SK-N-SH (cell line): ENCODE data around the gene TIMP2. TPM values are rescaled to one million over a fixed set of nuclear protein-coding genes. Genes with fewer than 3 reads are reported as not detected.

Source experiments
- CTCF ChIA-PET: fragments of 300-600, 350-600 bp; formaldehyde crosslinking; extraction: SDS; loops from one replicate; lab custom pipeline; 2021; lab: Yijun Ruan, JAX
- POLR2A ChIA-PET: fragments of 350-600 bp; sonication (Branson Sonifier 250); formaldehyde crosslinking; extraction: SDS; loops from one replicate; lab custom pipeline; 2020; ENCODE audit warnings: antibody characterized with exemption, inconsistent platforms; lab: Yijun Ruan, JAX
- DNase-seq: peaks from one replicate; pipeline ENCODE4 v3.0.0; 2012
- H2AFZ ChIP-seq: fragments of 200-600 bp; sonication (generic); 2 replicates; pipeline ENCODE4 v1.8.1; 2016; ENCODE audit warnings: antibody characterized with exemption, mild to moderate bottlenecking, low read depth
- H3F3A ChIP-seq: fragments of 200-600 bp; sonication (generic); replicated peaks from 2 replicates; pipeline ENCODE3; 2016; ENCODE audit warnings: antibody characterized with exemption, mild to moderate bottlenecking; ENCODE audit not compliant: insufficient read depth
- H3K27ac ChIP-seq, 2 experiments: fragments of 200-500 bp in 1 of 2; fragments of 200-600 bp in 1 of 2; sonication (Bioruptor generic) in 1 of 2; sonication (generic), shearing (Covaris generic) in 1 of 2; 2 replicates each; pipeline versions ENCODE4 v1.5.1 to v1.6.1; 2014 to 2016; ENCODE audit warnings: low read depth in 2 of 2, inconsistent platforms in 1 of 2, low read length in 1 of 2, mild to moderate bottlenecking in 1 of 2, mixed read lengths in 1 of 2
- H3K27me3 ChIP-seq: fragments of 200-600 bp; sonication (generic), shearing (Covaris generic); 2 replicates; pipeline ENCODE4 v1.6.1; 2016; ENCODE audit warnings: mixed run types; ENCODE audit not compliant: insufficient read depth
- H3K36me3 ChIP-seq, 2 experiments: fragments of 200-500 bp in 1 of 2; fragments of 200-600 bp in 1 of 2; sonication (Bioruptor generic) in 1 of 2; sonication (generic) in 1 of 2; replicated peaks in 1 of 2; 2 replicates each; pipeline versions ENCODE3 to v1.5.1; 2014 to 2016; ENCODE audit warnings: low read length in 1 of 2, mild to moderate bottlenecking in 1 of 2; ENCODE audit not compliant: insufficient read depth in 2 of 2, control insufficient read depth in 1 of 2
- H3K4me1 ChIP-seq, 2 experiments: fragments of 200-500 bp in 1 of 2; fragments of 200-600 bp in 1 of 2; sonication (Bioruptor generic) in 1 of 2; sonication (generic), shearing (Covaris generic) in 1 of 2; 2 replicates each; pipeline versions ENCODE4 v1.5.1 to v1.6.1; 2014 to 2016; ENCODE audit warnings: low read depth in 1 of 2, low read length in 1 of 2, mixed run types in 1 of 2; ENCODE audit not compliant: insufficient read depth in 2 of 2, control insufficient read depth in 1 of 2
- H3K4me2 ChIP-seq: fragments of 200-600 bp; sonication (generic), shearing (Covaris generic); 2 replicates; pipeline ENCODE4 v1.6.1; 2017; ENCODE audit warnings: mixed run types
- H3K4me3 ChIP-seq, 2 experiments: fragments of 200-500 bp in 1 of 2; fragments of 200-600 bp in 1 of 2; sonication (Bioruptor generic) in 1 of 2; sonication (generic), shearing (Covaris generic) in 1 of 2; 2 replicates each; pipeline versions ENCODE4 v1.5.1 to v1.8.1; 2014 to 2016; ENCODE audit warnings: low read depth in 2 of 2, inconsistent platforms in 1 of 2, low read length in 1 of 2, mild to moderate bottlenecking in 1 of 2, mixed read lengths in 1 of 2, moderate library complexity in 1 of 2
- H3K79me2 ChIP-seq: fragments of 200-600 bp; sonication (generic); 2 replicates; pipeline ENCODE4 v1.8.1; 2017; ENCODE audit warnings: mild to moderate bottlenecking; ENCODE audit not compliant: insufficient read depth
- H3K9ac ChIP-seq: fragments of 200-600 bp; sonication (generic); 2 replicates; pipeline ENCODE4 v1.6.1; 2017; ENCODE audit warnings: mixed run types
- H3K9me2 ChIP-seq: fragments of 200-600 bp; sonication (generic); 2 replicates; pipeline ENCODE4 v1.6.1; 2017; ENCODE audit warnings: mixed run types
- H3K9me3 ChIP-seq: fragments of 200-600 bp; sonication (generic); 2 replicates; pipeline ENCODE4 v1.6.1; 2017; ENCODE audit warnings: mixed run types, mild to moderate bottlenecking, moderate library complexity
- H4K20me1 ChIP-seq: fragments of 200-600 bp; sonication (generic); 2 replicates; pipeline ENCODE4 v1.6.1; 2017; ENCODE audit warnings: mild to moderate bottlenecking, mixed run types; ENCODE audit not compliant: insufficient read depth
- ELF1 ChIP-seq: IDR thresholded peaks from 2 replicates; pipeline ENCODE4 v1.4.0; 2012
- EP300 ChIP-seq, 2 experiments: IDR thresholded peaks; 2 replicates each; pipeline versions ENCODE4 v1.4.0 to v1.6.1; 2012; ENCODE audit warnings: borderline replicate concordance in 1 of 2, low read depth in 1 of 2, low read length in 1 of 2
- FOSL2 ChIP-seq: IDR thresholded peaks from 2 replicates; pipeline ENCODE4 v1.4.0; 2012; ENCODE audit warnings: low read depth, mild to moderate bottlenecking, moderate library complexity, borderline replicate concordance
- MXI1 ChIP-seq: IDR thresholded peaks from 2 replicates; pipeline ENCODE4 v1.6.1; 2012; ENCODE audit warnings: mild to moderate bottlenecking, low read depth, low read length, improper control_type of control experiment
- NFIC ChIP-seq: IDR thresholded peaks from 2 replicates; pipeline ENCODE4 v1.4.0; 2012; ENCODE audit warnings: borderline replicate concordance
- NRF1 ChIP-seq: IDR thresholded peaks from 2 replicates; pipeline ENCODE4 v1.6.1; 2012; ENCODE audit warnings: low read depth, mild to moderate bottlenecking, low read length
- POLR2AphosphoS5 ChIP-seq: IDR thresholded peaks from 2 replicates; pipeline ENCODE4 v1.6.1; 2012; ENCODE audit warnings: low read depth, low read length
- RAD21 ChIP-seq: IDR thresholded peaks from 2 replicates; pipeline ENCODE4 v1.6.1; 2012; ENCODE audit warnings: mild to moderate bottlenecking, low read length
- SIN3A ChIP-seq: IDR thresholded peaks from 2 replicates; pipeline ENCODE4 v1.6.1; 2012; ENCODE audit warnings: low read depth, mild to moderate bottlenecking, low read length, moderate library complexity, borderline replicate concordance
- TAF1 ChIP-seq: IDR thresholded peaks from 2 replicates; pipeline ENCODE4 v1.6.1; 2012; ENCODE audit warnings: low read depth, mild to moderate bottlenecking, low read length, moderate library complexity, borderline replicate concordance
- TCF12 ChIP-seq: IDR thresholded peaks from 2 replicates; pipeline ENCODE4 v1.4.0; 2012
- USF1 ChIP-seq: IDR thresholded peaks from 2 replicates; pipeline ENCODE4 v1.4.0; 2012; ENCODE audit warnings: low read depth, borderline replicate concordance
- WGBS: methylation state at CpG from one replicate; pipeline ENCODE4 v1.1.6; 2017; ENCODE audit warnings: low lambda C conversion rate; 5-methylcytosine and 5-hydroxymethylcytosine counted together
- polyA plus RNA-seq, 3 experiments: library from polyadenylated mRNA; depleted of rRNA; stranded (reverse); fragments of >200 nt; gene quantifications; 2 replicates each; pipeline ENCODE4 v1.2.3, GENCODE V29; 2012

The TIMP2 gene
- polyA plus RNA-seq, 1 of the 3 experiments (the other 2 are of a cell fraction), result 441 TPM

GRCh38 chr17:78804777-78805176, 120.4 kb downstream of the TIMP2 start:
- WGBS, result 94% methylated on average over 11 of the region's 11 CpGs
- H2AFZ ChIP-seq, result no peak overlapping the region
- DNase-seq, result no peak
- H3K9ac ChIP-seq, result no peak overlapping the region
- peaks cover 49% of the 10 kb centered on the region; the same call in 1 of the 2 replicates for H3K79me2 ChIP-seq
- peaks cover 66 to 73% of the 10 kb centered on the region in 2 experiments for H3K36me3 ChIP-seq
- no peaks in the 10 kb centered on the region for H3K4me1 ChIP-seq
- CTCF ChIA-PET, result interaction anchor here (0.7 to 2.2 kb wide), 5 partner anchors 18 to 589 kb away, joined by 3 to 8 read pairs (median 5); no protein-coding TSS in a partner anchor
- TF ChIP-seq TCF12, result no peak
- TF ChIP-seq RAD21, result no peak
- no peak for TF ChIP-seq EP300 (IDR thresholded peaks at IDR 0.05; ENCODE audit: borderline replicate concordance in 1 of 2, low read depth in 1 of 2, low read length in 1 of 2)
- no peak for TF ChIP-seq FOSL2
- no peak for TF ChIP-seq SIN3A
- TF ChIP-seq POLR2AphosphoS5, result no peak
- no peak for TF ChIP-seq NFIC
- no peak for TF ChIP-seq ELF1
- no peak for TF ChIP-seq NRF1
- TF ChIP-seq USF1, result no peak
- no peak for TF ChIP-seq MXI1
- TF ChIP-seq, all 33 proteins: peak for 0
- Histone ChIP-seq H3F3A (no peaks in the 10 kb centered on the region), H3K27ac (no peak overlapping the region), H3K4me2 (no peak overlapping the region), H3K27me3 (no peaks in the 10 kb centered on the region), H4K20me1 (peaks cover 9% of the 10 kb centered on the region), H3K4me3 (no peak overlapping the region), H3K9me3 (no peaks in the 10 kb centered on the region), H3K9me2 (no peaks in the 10 kb centered on the region)
- POLR2A ChIA-PET, result no interaction called here

GRCh38 chr17:78803186-78803845, 121.9 kb downstream of the TIMP2 start:
- Histone ChIP-seq H3K4me3 (no peak overlapping the region), H3K4me2 (no peak overlapping the region), H3K27ac (no peak overlapping the region), H3K9me3 (no peaks in the 10 kb centered on the region), H2AFZ (no peak overlapping the region), H3K27me3 (no peaks in the 10 kb centered on the region), H3K36me3 (peaks cover 65 to 74% of the 10 kb centered on the region in 2 experiments), H3K9me2 (no peaks in the 10 kb centered on the region), H3K4me1 (no peaks in the 10 kb centered on the region), H3F3A (no peaks in the 10 kb centered on the region), H4K20me1 (peaks cover 13% of the 10 kb centered on the region), H3K9ac (no peak overlapping the region), H3K79me2 (peaks cover 53% of the 10 kb centered on the region; the same call in 1 of the 2 replicates)
- POLR2A ChIA-PET, result no interaction called here
- TF ChIP-seq TAF1, result no peak
- CTCF ChIA-PET, result interaction anchor here (1.8 to 2.2 kb wide), 2 partner anchors 19 to 306 kb away, joined by 6 to 8 read pairs; no protein-coding TSS in a partner anchor
- WGBS, result 92% methylated on average over 21 of the region's 21 CpGs
- no peak for DNase-seq

Other genes starting within 250 kb of the TIMP2 start
- 23.8 and 24.8 TPM in 2 replicates for gene CYTH1, start 143.1 kb downstream of the TIMP2 start, polyA plus RNA-seq (2012; rRNA removed)
- gene USP36, start 84.6 kb downstream of the TIMP2 start, polyA plus RNA-seq (2012; rRNA removed), result 34.6 and 41.2 TPM in 2 replicates
- 0.31 and 0.35 TPM in 2 replicates for gene CEP295NL, start 22.2 kb downstream of the TIMP2 start, polyA plus RNA-seq (2012; rRNA removed)
- 272 and 579 TPM in 2 replicates for gene LGALS3BP, start 54.5 kb upstream of the TIMP2 start, polyA plus RNA-seq (2012; rRNA removed)
- gene CANT1, start 84.4 kb upstream of the TIMP2 start, polyA plus RNA-seq (2012; rRNA removed), result 83.8 and 87.4 TPM in 2 replicates
- gene C1QTNF1, start 98.8 kb upstream of the TIMP2 start, polyA plus RNA-seq (2012; rRNA removed), result 11.6 and 14.3 TPM in 2 replicates
- gene ENGASE, start 149.4 kb upstream of the TIMP2 start, polyA plus RNA-seq (2012; rRNA removed), result 30.1 and 30.4 TPM in 2 replicates